NCI-H526 treated with DMSO at 0.1 percent for 48 hours (cell line): ENCODE results near the gene TPM1.

Source experiments
- DNase-seq: peaks from one replicate; lab custom pipeline; 2025; lab: John Stamatoyannopoulos, UW

Gene TPM1

GRCh38 chr15:63054985-63055384 is 12.4 kb downstream of the TPM1 start:
- peak; percentile 91 for DNase-seq

GRCh38 chr15:63056829-63057228 is 14.3 kb downstream of the TPM1 start:
- DNase-seq, result no peak

- no peak for DNase-seq
These were observed 15.2 kb downstream of the TPM1 start for GRCh38 chr15:63057468-63058345.

GRCh38 chr15:63059075-63059474 is 16.5 kb downstream of the TPM1 start:
- no peak for DNase-seq

- DNase-seq, result no peak
These were observed 17.1 kb downstream of the TPM1 start for GRCh38 chr15:63059573-63060216.

GRCh38 chr15:63060699-63061098 is 18.2 kb downstream of the TPM1 start:
- DNase-seq, result no peak

GRCh38 chr15:63061975-63062374 is 19.4 kb downstream of the TPM1 start:
- no peak for DNase-seq

GRCh38 chr15:63063164-63063756 is 20.7 kb downstream of the TPM1 start:
- DNase-seq, result no peak

GRCh38 chr15:63063877-63064409 is 21.4 kb downstream of the TPM1 start:
- DNase-seq, result no peak

GRCh38 chr15:63065262-63066221 is 23.0 kb downstream of the TPM1 start:
- DNase-seq, result no peak

GRCh38 chr15:63066272-63066671 is 23.7 kb downstream of the TPM1 start:
- DNase-seq, result no peak

GRCh38 chr15:63067306-63067705 is 24.8 kb downstream of the TPM1 start:
- DNase-seq, result no peak

GRCh38 chr15:63067976-63068743 is 25.6 kb downstream of the TPM1 start:
- no peak for DNase-seq

- DNase-seq, result no peak
These were observed 27.1 kb downstream of the TPM1 start for GRCh38 chr15:63069616-63070090.

GRCh38 chr15:63070681-63071129 is 28.2 kb downstream of the TPM1 start:
- no peak for DNase-seq

- DNase-seq, result no peak
These were observed 28.9 kb downstream of the TPM1 start for GRCh38 chr15:63071288-63071909.

- DNase-seq, result no peak
These were observed 29.6 kb downstream of the TPM1 start for GRCh38 chr15:63072023-63072650.

- DNase-seq, result no peak
These were observed 30.3 kb downstream of the TPM1 start for GRCh38 chr15:63072809-63073277.

GRCh38 chr15:63073497-63074172 is 31.1 kb downstream of the TPM1 start:
- no peak for DNase-seq
